ENCODE data around the gene AKIRIN2. TPM values are rescaled to one million over a fixed set of nuclear protein-coding genes. Genes with fewer than 3 reads are reported as not detected.

Gene AKIRIN2
- total and polyA plus RNA-seq, 2 of the 13 experiments (the other 11 are each of a cell fraction or from before 2014, with no cell fraction given), result 15.6 to 23.4 TPM

GRCh38 chr6:87698547-87699006, 3.5 kb downstream of the AKIRIN2 start (continued):
- TF ChIP-seq SIN3B (IDR thresholded peaks at IDR 0.05; ENCODE audit: low read length) (no peak), ZNF703 (CRISPR knock-in tag; IDR thresholded peaks at IDR 0.05; ENCODE audit: borderline replicate concordance) (no peak), HOXA5 (CRISPR knock-in tag; IDR thresholded peaks at IDR 0.05) (no peak), ZNF724P (CRISPR knock-in tag; IDR thresholded peaks at IDR 0.05; ENCODE audit: borderline replicate concordance) (no peak)

GRCh38 chr6:87697581-87698546, 4.2 kb downstream of the AKIRIN2 start:
- peaks cover 53% of the 10 kb centered on the region for H3K4me1 ChIP-seq (ENCODE audit: insufficient read depth, low read length)
- H3K36me3 ChIP-seq (replicated peaks in 1 of 2; ENCODE audit: control insufficient read depth in 1 of 2, insufficient read depth in 2 of 2, low read length in 2 of 2), result no peaks in the 10 kb centered on the region; a peak in 2 of 5 replicates
- H2AFZ ChIP-seq (ENCODE audit: low read length), result no peak overlapping the region
- FAIRE-seq, result no peak
- peak overlapping the region; percentile 72 to 97 (median 94); a peak in 5 of 6 replicates for H3K4me3 ChIP-seq (replicated peaks in 1 of 3; ENCODE audit: insufficient read depth in 1 of 3, low read depth in 2 of 3, low read length in 3 of 3)
- ChIA-PET CTCF (ENCODE audit: low intra/inter-chr PET ratio, low total read pairs) (no interaction called here), POLR2A (interaction anchor here (0.6 to 2.1 kb wide), 5 partner anchors 10 to 87 kb away, joined by 3 to 6 read pairs (median 4); no protein-coding TSS in a partner anchor)
- no peak for DNase-seq (ENCODE audit: low spot score)
- H3K27ac ChIP-seq (ENCODE audit: extremely low read length, insufficient read depth, low read length), result no peak overlapping the region
- H3K9me3 ChIP-seq (ENCODE audit: low read length), result no peaks in the 10 kb centered on the region
- H3K79me2 ChIP-seq (ENCODE audit: insufficient read depth, low read length), result peaks cover 89% of the 10 kb centered on the region
- H3K4me2 ChIP-seq (ENCODE audit: low read depth, low read length), result peak overlapping the region; percentile 70
- intact Hi-C loops (cut with micrococcal nuclease; ENCODE audit: unreplicated experiment), result loop anchor here (2.0 kb wide), 1 partner anchor 107 kb away; the partner anchor contains the start of gene ORC3
- BruUV-seq (replicated peaks), result no TSS peak
- H3K27me3 ChIP-seq (ENCODE audit: control insufficient read depth in 1 of 2, insufficient read depth in 2 of 2, low read length in 2 of 2), result no peaks in the 10 kb centered on the region; a peak in 1 of 5 replicates
- peak overlapping the region; percentile 98 for H3K9ac ChIP-seq (ENCODE audit: insufficient read depth, low read depth, low read length)
- 41% methylated on average over 8 of the region's 8 CpGs for WGBS (ENCODE audit: low lambda C conversion rate)
- ATAC-seq, result no peak
- in situ Hi-C loops (cut with HindIII; ENCODE audit: extremely low pct_ligation_motif_present, low pct_unique_long_range_greater_than_20kb), result no loop called here
- peaks cover 61% of the 10 kb centered on the region for H4K20me1 ChIP-seq (ENCODE audit: insufficient read depth, low read length)
- peak; percentile 32; the same call in 1 of the 2 replicates for TF ChIP-seq POLR2G (IDR thresholded peaks at IDR 0.05; ENCODE audit: low read depth, low read length)
- TF ChIP-seq NFIC (IDR thresholded peaks at IDR 0.05; ENCODE audit: low read length), result 0 out of 2 replicates have a peak, but pooled peaks have one; percentile 21
- no peak for TF ChIP-seq ZNF782 (CRISPR knock-in tag; IDR thresholded peaks at IDR 0.05; ENCODE audit: borderline replicate concordance)
- TF ChIP-seq SAP130 (CRISPR knock-in tag; IDR thresholded peaks at IDR 0.05; ENCODE audit: low read depth), result no peak
- no peak for TF ChIP-seq PRDM15 (CRISPR knock-in tag; IDR thresholded peaks at IDR 0.05)
- TF ChIP-seq U2AF2 (IDR thresholded peaks at IDR 0.05; ENCODE audit: low read depth, low read length), result no peak
- TF ChIP-seq, protein P1, sequence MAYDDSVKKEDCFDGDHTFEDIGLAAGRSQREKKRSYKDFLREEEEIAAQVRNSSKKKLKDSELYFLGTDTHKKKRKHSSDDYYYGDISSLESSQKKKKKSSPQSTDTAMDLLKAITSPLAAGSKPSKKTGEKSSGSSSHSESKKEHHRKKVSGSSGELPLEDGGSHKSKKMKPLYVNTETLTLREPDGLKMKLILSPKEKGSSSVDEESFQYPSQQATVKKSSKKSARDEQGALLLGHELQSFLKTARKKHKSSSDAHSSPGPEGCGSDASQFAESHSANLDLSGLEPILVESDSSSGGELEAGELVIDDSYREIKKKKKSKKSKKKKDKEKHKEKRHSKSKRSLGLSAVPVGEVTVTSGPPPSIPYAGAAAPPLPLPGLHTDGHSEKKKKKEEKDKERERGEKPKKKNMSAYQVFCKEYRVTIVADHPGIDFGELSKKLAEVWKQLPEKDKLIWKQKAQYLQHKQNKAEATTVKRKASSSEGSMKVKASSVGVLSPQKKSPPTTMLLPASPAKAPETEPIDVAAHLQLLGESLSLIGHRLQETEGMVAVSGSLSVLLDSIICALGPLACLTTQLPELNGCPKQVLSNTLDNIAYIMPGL (CRISPR knock-in tag; IDR thresholded peaks at IDR 0.05; ENCODE audit: borderline replicate concordance in 1 of 2, low read depth in 1 of 2), result no peak
- TF ChIP-seq ZFP36L1 (CRISPR knock-in tag; IDR thresholded peaks at IDR 0.05), result no peak
- TF ChIP-seq ZBTB37 (CRISPR knock-in tag; IDR thresholded peaks at IDR 0.05), result no peak
- peak; percentile 63 for TF ChIP-seq RBFOX2 (IDR thresholded peaks at IDR 0.05; ENCODE audit: low read depth, low read length)
